Immature natural killer cell (primary cell): ENCODE measurements around the gene PIGQ. TPM values are rescaled to one million over a fixed set of nuclear protein-coding genes. Genes with fewer than 3 reads are reported as not detected.

Source experiments
- DNase-seq, 3 donors: peaks; one replicate each; pipeline ENCODE4 v3.0.0; 2022; ENCODE audit warnings: mixed read lengths in 1 of 3
- H3K27ac Mint-ChIP-seq, 6 donors: one replicate each; pipeline ENCODE4 v1.8.0; 2020; ENCODE audit warnings: mixed read lengths in 6 of 6, mild to moderate bottlenecking in 5 of 6, inconsistent platforms in 4 of 6, moderate library complexity in 3 of 6
- H3K27me3 Mint-ChIP-seq, 3 donors: one replicate each; pipeline ENCODE4 v1.8.0; 2020 to 2021; ENCODE audit warnings: low read depth in 3 of 3, mild to moderate bottlenecking in 3 of 3, mixed read lengths in 3 of 3, moderate library complexity in 3 of 3, inconsistent platforms in 1 of 3
- H3K36me3 Mint-ChIP-seq, 3 donors: one replicate each; pipeline ENCODE4 v1.8.0; 2020; ENCODE audit warnings: mixed read lengths in 3 of 3, inconsistent platforms in 2 of 3, mild to moderate bottlenecking in 2 of 3
- H3K4me1 Mint-ChIP-seq, 2 donors: one replicate each; pipeline ENCODE4 v1.8.0; 2020; ENCODE audit warnings: inconsistent platforms in 2 of 2, mild to moderate bottlenecking in 2 of 2, mixed read lengths in 2 of 2, moderate library complexity in 1 of 2
- H3K4me3 Mint-ChIP-seq, 5 donors: one replicate each; pipeline ENCODE4 v1.8.0; 2020; ENCODE audit warnings: mild to moderate bottlenecking in 5 of 5, mixed read lengths in 5 of 5, inconsistent platforms in 3 of 5, moderate library complexity in 3 of 5
- H3K9me3 Mint-ChIP-seq, 6 donors: one replicate each; pipeline ENCODE4 v1.8.0; 2020; ENCODE audit warnings: mild to moderate bottlenecking in 6 of 6, mixed read lengths in 6 of 6, inconsistent platforms in 4 of 6, moderate library complexity in 3 of 6
- polyA plus RNA-seq, 3 donors: library from polyadenylated mRNA; unstranded; fragments of 300-500 nt; fragmentation: Illumina TruSeq; gene quantifications; one replicate each; pipeline ENCODE4 v1.2.3, GENCODE V29; 2021

Gene PIGQ
- polyA plus RNA-seq, 3 donors from 2014 or later: 10.5 to 17.7 (median 12.6) TPM

GRCh38 chr16:555528-556473, 14.0 kb upstream of the PIGQ start:
- Mint-ChIP-seq H3K27ac (no peak overlapping the region), H3K27me3 (peaks cover 0 to 5% (median 0%) of the 10 kb centered on the region in 3 donors), H3K36me3 (no peaks in the 10 kb centered on the region), H3K4me3 (no peak overlapping the region), H3K4me1 (no peaks in the 10 kb centered on the region), H3K9me3 (no peaks in the 10 kb centered on the region)
- no peak for DNase-seq

DNA sequence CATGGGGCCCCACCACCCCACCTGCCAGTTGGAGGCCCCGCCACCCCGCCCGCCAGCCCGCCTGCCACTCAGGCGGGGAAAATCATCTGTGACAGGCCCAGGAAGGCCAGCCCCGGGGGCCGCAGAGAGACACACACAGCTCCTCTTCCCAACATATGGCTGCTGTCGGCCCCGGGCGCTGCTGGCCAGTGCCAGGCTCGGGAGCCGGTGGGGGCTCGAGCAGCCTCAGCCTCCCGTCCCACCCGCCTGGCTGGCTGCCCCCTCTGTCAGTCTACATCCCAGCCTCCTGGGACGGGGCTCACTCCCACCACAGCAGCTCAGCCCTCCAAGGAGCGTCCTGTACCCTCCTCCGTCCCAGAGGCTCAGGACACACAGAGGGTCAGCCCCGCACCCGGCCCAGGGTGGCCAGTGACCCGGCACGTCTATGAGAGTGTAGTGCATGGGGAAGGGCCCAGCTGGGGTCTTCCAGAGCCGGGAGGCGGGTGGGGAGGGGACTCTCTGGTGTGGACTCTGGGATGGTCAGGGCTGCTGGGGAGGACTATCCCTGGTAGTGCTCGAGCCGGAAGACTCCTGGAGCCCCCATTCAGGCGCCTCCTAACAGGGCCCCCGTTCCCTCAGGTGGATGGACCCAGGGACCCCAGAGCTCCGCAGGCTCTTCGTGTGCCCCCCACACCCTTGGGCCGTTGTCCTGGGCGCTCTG, 13.1 kb upstream of the PIGQ start:
- no peak overlapping the region for H3K27ac Mint-ChIP-seq
- no peak overlapping the region for H3K4me3 Mint-ChIP-seq
- peaks cover 0 to 5% (median 0%) of the 10 kb centered on the region in 3 donors for H3K27me3 Mint-ChIP-seq
- H3K9me3 Mint-ChIP-seq: no peaks in the 10 kb centered on the region
- H3K4me1 Mint-ChIP-seq: no peaks in the 10 kb centered on the region
- H3K36me3 Mint-ChIP-seq: no peaks in the 10 kb centered on the region
- no peak for DNase-seq

DNA sequence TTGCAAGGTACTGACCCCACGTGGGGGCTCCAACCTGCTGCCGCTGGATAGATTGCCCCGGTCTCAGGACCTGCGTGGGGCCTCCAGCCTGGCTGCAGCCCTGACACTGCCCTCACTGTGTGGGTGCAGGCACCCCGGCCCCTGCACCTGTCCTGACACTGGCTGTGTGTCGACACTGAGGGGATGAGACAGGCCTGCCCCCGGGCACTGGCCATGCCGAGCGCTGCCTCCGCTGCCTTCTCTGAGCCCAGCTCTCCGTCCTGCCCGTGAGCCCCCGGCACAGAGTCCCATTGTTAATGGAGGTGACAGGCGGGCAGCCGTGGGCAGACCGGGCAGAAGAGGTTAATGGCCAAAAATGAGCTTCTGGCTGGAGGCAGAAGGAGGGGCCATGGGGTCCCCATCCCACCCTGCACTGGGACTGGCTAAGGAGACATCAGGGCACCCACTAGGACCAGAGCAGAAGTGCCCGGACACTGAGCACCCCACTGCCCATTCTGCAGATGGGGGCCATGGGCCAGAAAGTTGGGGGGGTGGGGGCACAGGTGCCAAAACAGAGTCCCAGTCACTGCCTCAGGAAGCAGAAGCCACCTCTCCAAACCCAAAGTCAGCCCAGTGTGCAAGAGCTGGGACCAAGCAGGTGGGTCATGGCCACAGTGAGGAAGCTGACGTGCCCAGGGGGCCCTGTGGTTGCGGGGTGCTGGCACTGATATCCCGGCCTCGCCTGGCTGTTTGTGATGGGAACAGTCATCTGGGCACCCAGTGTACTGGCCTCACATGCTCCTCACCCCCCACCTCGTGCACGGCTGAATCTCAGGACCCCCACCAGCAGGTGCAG, 12.1 kb upstream of the PIGQ start:
- Mint-ChIP-seq H3K4me3 (no peak overlapping the region), H3K27ac (no peak overlapping the region), H3K9me3 (no peaks in the 10 kb centered on the region), H3K36me3 (no peaks in the 10 kb centered on the region), H3K27me3 (peaks cover 0 to 7% (median 3%) of the 10 kb centered on the region in 3 donors), H3K4me1 (peaks cover 0 to 6% of the 10 kb centered on the region in 2 donors)
- no peak for DNase-seq

DNA sequence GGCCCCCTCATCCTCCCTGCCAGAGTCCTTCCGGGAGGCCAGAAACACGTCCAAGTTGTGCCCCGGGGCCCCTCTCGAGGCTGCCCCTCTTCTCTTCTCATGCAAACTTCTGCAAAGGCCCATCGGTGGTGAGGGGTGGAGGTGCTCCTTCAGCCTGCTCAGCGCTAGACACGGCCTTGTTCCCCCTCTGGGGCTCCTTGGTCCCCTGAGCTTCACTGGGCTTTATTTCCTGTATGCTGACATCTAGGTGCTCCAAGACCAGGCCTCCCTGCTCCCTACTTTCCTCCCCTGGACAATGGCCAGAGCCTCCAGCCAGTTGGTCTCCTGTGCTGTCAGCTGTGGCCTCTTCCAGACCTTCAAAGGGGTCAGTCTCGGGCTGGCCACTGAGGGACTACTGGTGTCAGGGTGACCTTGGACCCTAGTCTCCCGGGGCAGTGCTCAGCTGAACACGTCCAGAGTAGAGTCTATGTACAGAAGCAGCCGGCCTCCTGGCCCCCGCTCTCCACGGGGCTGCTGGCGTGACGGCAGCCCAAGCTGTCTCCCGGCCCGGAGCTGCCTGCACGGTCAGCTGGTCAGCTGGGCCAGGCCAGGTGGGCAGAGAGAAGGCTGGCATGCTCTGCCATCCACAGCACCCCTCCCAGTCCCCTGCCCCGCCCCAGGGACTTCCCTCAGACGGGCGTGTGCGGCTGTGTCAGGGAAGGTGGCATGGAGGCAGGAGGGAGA, 11.3 kb upstream of the PIGQ start:
- Mint-ChIP-seq H3K4me1 (peaks cover 0 to 6% of the 10 kb centered on the region in 2 donors), H3K4me3 (no peak overlapping the region), H3K9me3 (no peaks in the 10 kb centered on the region), H3K36me3 (no peaks in the 10 kb centered on the region), H3K27me3 (peaks cover 0 to 7% (median 3%) of the 10 kb centered on the region in 3 donors), H3K27ac (no peak overlapping the region)
- DNase-seq: no peak

DNA sequence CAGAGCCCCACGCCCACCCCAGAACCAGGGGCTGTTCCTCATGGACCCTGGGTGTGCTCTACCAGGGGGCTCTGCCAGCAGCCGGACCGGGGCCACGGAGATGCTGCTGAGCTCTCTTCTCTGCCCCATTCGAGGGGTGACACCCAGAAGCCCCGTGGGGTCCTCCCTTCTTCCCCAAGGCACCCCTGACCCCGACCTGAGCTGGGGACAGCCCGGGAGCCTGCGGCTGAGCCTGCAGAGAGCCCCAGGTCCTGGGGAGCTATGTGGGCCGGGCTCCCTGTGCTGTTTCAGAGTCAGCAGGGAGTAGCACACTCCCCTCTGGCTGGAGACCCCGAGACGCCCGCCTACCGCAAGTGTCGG, 10.8 kb upstream of the PIGQ start:
- Mint-ChIP-seq H3K4me3 (no peak overlapping the region), H3K4me1 (peaks cover 0 to 6% of the 10 kb centered on the region in 2 donors), H3K27ac (no peak overlapping the region), H3K9me3 (no peaks in the 10 kb centered on the region), H3K27me3 (peaks cover 0 to 7% (median 3%) of the 10 kb centered on the region in 3 donors), H3K36me3 (no peaks in the 10 kb centered on the region)
- DNase-seq: no peak

- peaks cover 0 to 7% (median 3%) of the 10 kb centered on the region in 3 donors for H3K27me3 Mint-ChIP-seq
- H3K4me1 Mint-ChIP-seq: peaks cover 0 to 6% of the 10 kb centered on the region in 2 donors
- no peak overlapping the region for H3K4me3 Mint-ChIP-seq
- H3K9me3 Mint-ChIP-seq: no peaks in the 10 kb centered on the region
- no peak for DNase-seq
- no peaks in the 10 kb centered on the region for H3K36me3 Mint-ChIP-seq
- no peak overlapping the region for H3K27ac Mint-ChIP-seq
Measured at GRCh38 chr16:559411-560203, 10.2 kb upstream of the PIGQ start.

GRCh38 chr16:560204-560700, 9.5 kb upstream of the PIGQ start, which contains the start of gene PRR35:
Gene PRR35 (plus strand): TSS chr16:560394. CDS start chr16:563295, 2,901 bp downstream.
- peaks cover 0 to 6% of the 10 kb centered on the region in 2 donors for H3K4me1 Mint-ChIP-seq
- H3K27me3 Mint-ChIP-seq: peaks cover 0 to 7% (median 3%) of the 10 kb centered on the region in 3 donors
- H3K4me3 Mint-ChIP-seq: no peak within 1 kb of the TSS
- H3K9me3 Mint-ChIP-seq: no peaks in the 10 kb centered on the region
- DNase-seq: no peak
- no peak within 1 kb of the TSS for H3K27ac Mint-ChIP-seq
- no peaks in the 10 kb centered on the region for H3K36me3 Mint-ChIP-seq

- Mint-ChIP-seq H3K4me1 (peaks cover 0 to 6% of the 10 kb centered on the region in 2 donors), H3K9me3 (no peaks in the 10 kb centered on the region), H3K36me3 (no peaks in the 10 kb centered on the region), H3K27me3 (peaks cover 0 to 7% (median 3%) of the 10 kb centered on the region in 3 donors), H3K27ac (no peak overlapping the region), H3K4me3 (no peak overlapping the region)
- no peak for DNase-seq
Measured at GRCh38 chr16:560701-561412, 8.9 kb upstream of the PIGQ start.

DNA sequence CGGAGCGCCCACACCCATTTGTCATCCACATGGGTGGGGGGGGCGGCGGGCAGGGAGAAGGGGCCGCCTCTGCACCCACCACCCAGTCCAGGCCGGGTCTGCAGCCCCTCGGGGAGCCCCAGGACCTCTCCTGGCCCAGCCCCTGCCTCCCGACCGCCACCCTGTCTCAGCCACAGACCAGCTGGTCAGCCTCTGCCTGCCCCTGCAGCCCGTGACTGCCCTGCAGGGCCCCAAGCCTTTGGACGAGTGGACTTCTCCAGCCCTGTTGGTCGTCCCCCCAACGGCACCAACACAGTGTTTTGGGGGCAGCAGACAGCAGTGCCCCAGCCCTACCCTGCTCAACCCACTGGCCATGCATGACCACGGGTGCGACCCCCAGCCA, 8.4 kb upstream of the PIGQ start:
- no peak for DNase-seq
- Mint-ChIP-seq H3K27ac (no peak overlapping the region), H3K4me3 (no peak overlapping the region), H3K9me3 (no peaks in the 10 kb centered on the region), H3K4me1 (peaks cover under 1 to 6% of the 10 kb centered on the region in 2 donors), H3K27me3 (peaks cover 0 to 7% (median 3%) of the 10 kb centered on the region in 3 donors), H3K36me3 (no peaks in the 10 kb centered on the region)

GRCh38 chr16:561957-562938, 7.5 kb upstream of the PIGQ start:
- DNase-seq: no peak
- Mint-ChIP-seq H3K36me3 (no peaks in the 10 kb centered on the region), H3K4me3 (peak overlapping the region in 1 of 5 donors; percentile 38), H3K9me3 (no peaks in the 10 kb centered on the region), H3K27me3 (peaks cover 0 to 7% (median 3%) of the 10 kb centered on the region in 3 donors), H3K4me1 (peaks cover 9 to 12% of the 10 kb centered on the region in 2 donors), H3K27ac (peak overlapping the region in 1 of 6 donors; percentile 43)

GRCh38 chr16:563072-563644, 6.6 kb upstream of the PIGQ start:
- no peak for DNase-seq
- Mint-ChIP-seq H3K4me3 (no peak overlapping the region), H3K27ac (no peak overlapping the region), H3K36me3 (no peaks in the 10 kb centered on the region), H3K9me3 (no peaks in the 10 kb centered on the region), H3K27me3 (peaks cover 0 to 7% (median 3%) of the 10 kb centered on the region in 3 donors), H3K4me1 (peaks cover 9 to 12% of the 10 kb centered on the region in 2 donors)
